ENCODE measurements around the gene TNFSF13. TPM values are rescaled to one million over a fixed set of nuclear protein-coding genes. Genes with fewer than 3 reads are reported as not detected.
A peak's percentile ranks its signal among the peaks of the same experiment; 100 is the strongest.

The TNFSF13 gene
- total RNA-seq, 1 experiment from 2014 or later = 0.37 TPM

DNA sequence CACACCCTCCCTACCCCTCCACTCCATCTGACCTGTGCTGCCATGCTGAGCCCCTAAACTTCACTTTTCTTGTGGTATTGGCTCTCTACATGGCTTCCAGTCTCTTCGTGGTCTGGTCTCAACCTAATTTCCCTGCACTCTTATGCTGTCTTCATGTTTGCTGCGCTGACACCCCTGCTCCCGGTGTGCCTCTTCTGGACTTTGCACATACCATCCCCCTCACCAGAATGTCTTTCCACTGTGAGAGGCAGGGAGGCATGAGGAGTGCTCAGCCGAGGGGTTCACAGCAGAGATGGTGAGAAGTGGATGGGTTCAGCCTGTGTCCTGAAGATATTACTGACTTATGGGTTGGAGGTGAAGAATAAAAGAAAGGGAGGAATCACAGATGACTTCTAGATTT, 7.2 kb upstream of the TNFSF13 start:
- DNase-seq (ENCODE audit: low read depth) = no peak

- no peak for DNase-seq (ENCODE audit: low read depth)
Observed at GRCh38 chr17:7552621-7553051, 5.9 kb upstream of the TNFSF13 start.

DNA sequence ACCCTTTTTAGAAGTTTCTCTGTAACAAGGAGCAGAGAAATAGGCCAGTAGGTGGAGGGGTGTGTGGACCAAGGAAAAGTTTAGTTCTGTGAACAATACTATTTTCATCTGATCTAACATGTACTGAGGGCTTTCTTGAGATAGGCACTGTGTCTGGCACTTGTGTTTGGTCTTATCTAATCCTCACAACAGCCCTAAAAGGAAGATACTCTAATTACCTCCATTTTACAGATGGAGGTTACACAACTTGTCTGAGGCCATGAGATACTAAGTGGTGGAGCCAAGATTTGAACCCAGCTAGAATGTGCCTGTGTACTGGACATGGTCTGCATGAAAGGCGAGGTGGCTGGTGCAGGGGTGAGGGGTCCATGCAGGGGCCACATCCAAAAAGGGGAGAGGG, 5.2 kb upstream of the TNFSF13 start:
- no peak for DNase-seq (ENCODE audit: low read depth)

- DNase-seq (ENCODE audit: low read depth) = no peak
Observed at GRCh38 chr17:7555320-7555948, 3.1 kb upstream of the TNFSF13 start.

DNA sequence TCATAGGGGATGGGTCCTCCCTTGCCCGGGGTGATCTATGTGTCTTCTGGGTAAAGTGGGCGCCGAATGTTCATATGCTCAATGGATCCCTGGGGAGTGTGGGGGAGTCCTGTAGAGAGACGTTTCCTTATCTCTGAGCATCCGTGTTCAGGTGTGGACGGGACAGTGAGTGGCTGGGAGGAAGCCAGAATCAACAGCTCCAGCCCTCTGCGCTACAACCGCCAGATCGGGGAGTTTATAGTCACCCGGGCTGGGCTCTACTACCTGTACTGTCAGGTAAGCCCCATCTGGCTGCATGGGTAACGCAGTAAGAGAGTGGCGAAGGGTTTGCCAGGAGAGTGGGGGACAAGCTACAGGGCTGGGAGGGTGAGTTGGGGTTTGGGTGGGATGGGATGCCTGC, 1.9 kb upstream of the TNFSF13 start:
- no peak for DNase-seq (ENCODE audit: low read depth)

DNA sequence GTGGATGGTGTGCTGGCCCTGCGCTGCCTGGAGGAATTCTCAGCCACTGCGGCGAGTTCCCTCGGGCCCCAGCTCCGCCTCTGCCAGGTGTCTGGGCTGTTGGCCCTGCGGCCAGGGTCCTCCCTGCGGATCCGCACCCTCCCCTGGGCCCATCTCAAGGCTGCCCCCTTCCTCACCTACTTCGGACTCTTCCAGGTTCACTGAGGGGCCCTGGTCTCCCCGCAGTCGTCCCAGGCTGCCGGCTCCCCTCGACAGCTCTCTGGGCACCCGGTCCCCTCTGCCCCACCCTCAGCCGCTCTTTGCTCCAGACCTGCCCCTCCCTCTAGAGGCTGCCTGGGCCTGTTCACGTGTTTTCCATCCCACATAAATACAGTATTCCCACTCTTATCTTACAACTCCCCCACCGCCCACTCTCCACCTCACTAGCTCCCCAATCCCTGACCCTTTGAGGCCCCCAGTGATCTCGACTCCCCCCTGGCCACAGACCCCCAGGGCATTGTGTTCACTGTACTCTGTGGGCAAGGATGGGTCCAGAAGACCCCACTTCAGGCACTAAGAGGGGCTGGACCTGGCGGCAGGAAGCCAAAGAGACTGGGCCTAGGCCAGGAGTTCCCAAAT, 1.3 kb upstream of the TNFSF13 start:
- no peak for DNase-seq (ENCODE audit: low read depth)

GRCh38 chr17:7557775-7558543, 591 bp upstream of the TNFSF13 start:
- no peak for DNase-seq (ENCODE audit: low read depth)

GRCh38 chr17:7559320-7560171, 996 bp downstream of the TNFSF13 start:
- no peak for DNase-seq (ENCODE audit: low read depth)

- DNase-seq (ENCODE audit: low read depth) = no peak
Observed at GRCh38 chr17:7560172-7561027, 1.9 kb downstream of the TNFSF13 start.

DNA sequence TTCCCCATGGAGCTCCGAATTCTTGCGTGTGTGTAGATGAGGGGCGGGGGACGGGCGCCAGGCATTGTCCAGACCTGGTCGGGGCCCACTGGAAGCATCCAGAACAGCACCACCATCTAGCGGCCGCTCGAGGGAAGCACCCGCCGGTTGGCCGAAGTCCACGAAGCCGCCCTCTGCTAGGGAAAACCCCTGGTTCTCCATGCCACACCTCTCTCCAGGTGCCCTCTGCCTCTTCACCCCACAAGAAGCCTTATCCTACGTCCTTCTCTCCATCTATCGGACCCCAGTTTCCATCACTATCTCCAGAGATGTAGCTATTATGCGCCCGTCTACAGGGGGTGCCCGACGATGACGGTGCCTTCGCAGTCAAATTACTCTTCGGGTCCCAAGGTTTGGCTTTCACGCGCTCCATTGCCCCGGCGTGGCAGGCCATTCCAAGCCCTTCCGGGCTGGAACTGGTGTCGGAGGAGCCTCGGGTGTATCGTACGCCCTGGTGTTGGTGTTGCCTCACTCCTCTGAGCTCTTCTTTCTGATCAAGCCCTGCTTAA, 2.6 kb downstream of the TNFSF13 start:
- DNase-seq (ENCODE audit: low read depth) = peak; percentile 85

DNA sequence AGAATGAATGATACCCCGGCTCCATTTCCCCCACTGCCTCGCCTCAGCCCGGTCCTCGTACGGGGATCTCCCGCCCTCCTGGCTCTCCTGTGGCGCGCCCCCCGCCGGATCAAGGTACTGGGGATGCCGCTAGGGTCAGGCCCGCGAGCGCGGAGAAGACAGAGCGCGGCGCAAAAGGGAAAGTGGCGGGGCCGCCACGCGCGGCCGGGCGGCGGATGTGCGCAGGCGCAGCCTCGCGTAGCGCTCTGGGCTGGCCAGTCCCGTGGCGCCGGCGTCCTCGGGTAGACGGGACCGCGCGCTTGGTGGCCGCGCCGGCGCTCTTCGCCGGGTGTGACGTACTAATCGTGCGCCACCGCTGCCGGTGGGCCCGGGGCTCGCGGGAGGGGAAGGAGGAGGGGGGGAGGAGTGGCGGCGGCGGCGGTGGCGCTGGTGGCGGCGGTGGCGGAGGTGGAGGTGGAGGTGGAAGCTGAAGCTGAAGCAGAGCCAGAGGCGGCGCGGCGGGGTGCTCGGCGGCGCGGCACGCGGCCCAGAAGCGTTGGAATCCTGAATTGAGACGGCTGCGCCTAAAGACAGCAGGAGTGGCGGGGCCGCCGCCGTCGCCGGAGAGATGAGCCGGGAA, 3.1 kb downstream of the TNFSF13 start, which contains the start of gene SENP3:
Gene SENP3 (plus strand): TSS at position 331 of the 619 bp plus-strand sequence. CDS start 1,158 bp downstream, outside the sequence.
- DNase-seq (ENCODE audit: low read depth) = peak; percentile 79

- DNase-seq (ENCODE audit: low read depth) = no peak
Observed at GRCh38 chr17:7562208-7562605, 3.7 kb downstream of the TNFSF13 start.

GRCh38 chr17:7563115-7563869, 4.7 kb downstream of the TNFSF13 start:
- DNase-seq (ENCODE audit: low read depth) = no peak

GRCh38 chr17:7569571-7569970, 11.0 kb downstream of the TNFSF13 start:
- no peak for DNase-seq (ENCODE audit: low read depth)

DNA sequence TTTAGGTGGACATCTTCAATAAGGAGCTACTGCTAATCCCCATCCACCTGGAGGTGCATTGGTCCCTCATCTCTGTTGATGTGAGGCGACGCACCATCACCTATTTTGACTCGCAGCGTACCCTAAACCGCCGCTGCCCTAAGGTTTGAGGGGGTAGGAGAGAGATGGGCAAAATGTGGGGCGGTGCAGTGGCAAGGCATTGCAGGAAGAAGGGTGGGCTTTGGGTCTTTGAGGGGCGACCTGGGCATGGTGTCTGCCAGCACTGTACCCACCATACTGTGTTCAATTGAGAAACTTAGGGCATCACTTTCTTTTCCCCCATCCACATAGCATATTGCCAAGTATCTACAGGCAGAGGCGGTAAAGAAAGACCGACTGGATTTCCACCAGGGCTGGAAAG, 11.8 kb downstream of the TNFSF13 start:
- no peak for DNase-seq (ENCODE audit: low read depth)

DNA sequence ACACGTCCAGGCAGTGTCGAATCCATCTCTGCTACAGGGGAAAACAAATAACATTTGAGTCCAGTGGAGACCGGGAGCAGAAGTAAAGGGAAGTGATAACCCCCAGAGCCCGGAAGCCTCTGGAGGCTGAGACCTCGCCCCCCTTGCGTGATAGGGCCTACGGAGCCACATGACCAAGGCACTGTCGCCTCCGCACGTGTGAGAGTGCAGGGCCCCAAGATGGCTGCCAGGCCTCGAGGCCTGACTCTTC, 13.7 kb downstream of the TNFSF13 start:
- no peak for DNase-seq (ENCODE audit: low read depth)

- peak; percentile 99 for DNase-seq (ENCODE audit: low read depth)
Observed at GRCh38 chr17:7572588-7573323, 14.2 kb downstream of the TNFSF13 start.

DNA sequence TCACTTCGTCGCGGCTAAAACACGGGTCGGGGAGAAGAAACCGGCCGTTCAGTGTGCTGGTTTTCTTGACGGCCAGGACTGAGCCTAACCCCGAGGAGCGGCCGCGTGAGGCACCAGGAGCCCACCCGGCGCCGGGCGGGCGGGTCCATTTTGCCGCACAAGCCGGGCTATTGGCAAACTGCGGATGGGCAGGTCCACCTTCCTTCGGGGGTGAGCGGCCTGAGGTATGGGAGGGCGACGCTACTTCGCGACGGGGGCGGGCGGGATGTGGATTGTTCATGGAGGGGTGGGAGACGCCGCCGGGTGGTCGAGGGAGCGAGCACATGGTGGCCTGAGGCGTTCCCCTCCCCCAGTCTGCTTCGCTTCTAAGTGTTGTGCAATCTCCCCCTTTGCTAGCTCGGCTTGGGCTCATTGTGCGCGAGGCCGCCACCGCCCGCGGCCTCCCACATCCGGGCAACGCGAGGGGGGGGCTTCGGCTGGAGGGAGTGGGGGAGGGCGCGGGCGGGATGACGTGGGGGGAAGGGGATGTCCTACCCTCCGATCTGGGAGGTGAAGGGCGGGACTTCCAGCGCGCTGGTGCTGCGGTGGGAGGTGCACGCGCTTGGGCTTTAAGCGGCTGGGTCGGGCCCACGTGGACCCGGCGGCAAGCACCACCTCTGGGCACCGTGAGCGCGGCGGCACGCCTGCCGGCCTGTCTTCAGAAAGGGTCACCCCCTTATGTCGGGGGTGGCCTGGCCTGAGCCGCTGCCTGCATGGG, 15.0 kb downstream of the TNFSF13 start:
- DNase-seq (ENCODE audit: low read depth) = peak; percentile 82
